Measurements from ENCODE around the gene THADA.

GRCh38 chr2:43486603-43487002 lies 109.2 kb downstream of the THADA start:
- TF ChIP-seq SIN3A (IDR thresholded peaks at IDR 0.05; ENCODE audit: borderline replicate concordance, insufficient read depth, low read length) (no peak), POLR2AphosphoS5 (IDR thresholded peaks at IDR 0.05; ENCODE audit: low read depth, low read length) (no peak), TAF1 (IDR thresholded peaks at IDR 0.05; ENCODE audit: borderline replicate concordance, insufficient read depth, low read length) (no peak), FOXP2 (optimal IDR thresholded peaks at IDR 0.05; ENCODE audit: borderline replicate concordance, extremely low read depth, extremely low read length, insufficient read depth) (no peak)
- TF ChIP-seq, protein P1, sequence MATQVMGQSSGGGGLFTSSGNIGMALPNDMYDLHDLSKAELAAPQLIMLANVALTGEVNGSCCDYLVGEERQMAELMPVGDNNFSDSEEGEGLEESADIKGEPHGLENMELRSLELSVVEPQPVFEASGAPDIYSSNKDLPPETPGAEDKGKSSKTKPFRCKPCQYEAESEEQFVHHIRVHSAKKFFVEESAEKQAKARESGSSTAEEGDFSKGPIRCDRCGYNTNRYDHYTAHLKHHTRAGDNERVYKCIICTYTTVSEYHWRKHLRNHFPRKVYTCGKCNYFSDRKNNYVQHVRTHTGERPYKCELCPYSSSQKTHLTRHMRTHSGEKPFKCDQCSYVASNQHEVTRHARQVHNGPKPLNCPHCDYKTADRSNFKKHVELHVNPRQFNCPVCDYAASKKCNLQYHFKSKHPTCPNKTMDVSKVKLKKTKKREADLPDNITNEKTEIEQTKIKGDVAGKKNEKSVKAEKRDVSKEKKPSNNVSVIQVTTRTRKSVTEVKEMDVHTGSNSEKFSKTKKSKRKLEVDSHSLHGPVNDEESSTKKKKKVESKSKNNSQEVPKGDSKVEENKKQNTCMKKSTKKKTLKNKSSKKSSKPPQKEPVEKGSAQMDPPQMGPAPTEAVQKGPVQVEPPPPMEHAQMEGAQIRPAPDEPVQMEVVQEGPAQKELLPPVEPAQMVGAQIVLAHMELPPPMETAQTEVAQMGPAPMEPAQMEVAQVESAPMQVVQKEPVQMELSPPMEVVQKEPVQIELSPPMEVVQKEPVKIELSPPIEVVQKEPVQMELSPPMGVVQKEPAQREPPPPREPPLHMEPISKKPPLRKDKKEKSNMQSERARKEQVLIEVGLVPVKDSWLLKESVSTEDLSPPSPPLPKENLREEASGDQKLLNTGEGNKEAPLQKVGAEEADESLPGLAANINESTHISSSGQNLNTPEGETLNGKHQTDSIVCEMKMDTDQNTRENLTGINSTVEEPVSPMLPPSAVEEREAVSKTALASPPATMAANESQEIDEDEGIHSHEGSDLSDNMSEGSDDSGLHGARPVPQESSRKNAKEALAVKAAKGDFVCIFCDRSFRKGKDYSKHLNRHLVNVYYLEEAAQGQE (IDR thresholded peaks at IDR 0.05; ENCODE audit: insufficient read depth in 1 of 2, low read depth in 2 of 2, low read length in 2 of 2), result no peak
